NCI-H1417 treated with DMSO at 0.1 percent for 48 hours (cell line): ENCODE data around the gene LSAMP.
A peak's percentile ranks its signal among the peaks of the same experiment; 100 is the strongest.
"Not testable (repeated sequence)": the region's sequence is repeated elsewhere in the genome, so short reads cannot be mapped to it uniquely, and the experiment has no call there.

ENCODE experiments used
- DNase-seq: peaks from one replicate; lab custom pipeline; 2025; lab: John Stamatoyannopoulos, UW

The LSAMP gene

DNA sequence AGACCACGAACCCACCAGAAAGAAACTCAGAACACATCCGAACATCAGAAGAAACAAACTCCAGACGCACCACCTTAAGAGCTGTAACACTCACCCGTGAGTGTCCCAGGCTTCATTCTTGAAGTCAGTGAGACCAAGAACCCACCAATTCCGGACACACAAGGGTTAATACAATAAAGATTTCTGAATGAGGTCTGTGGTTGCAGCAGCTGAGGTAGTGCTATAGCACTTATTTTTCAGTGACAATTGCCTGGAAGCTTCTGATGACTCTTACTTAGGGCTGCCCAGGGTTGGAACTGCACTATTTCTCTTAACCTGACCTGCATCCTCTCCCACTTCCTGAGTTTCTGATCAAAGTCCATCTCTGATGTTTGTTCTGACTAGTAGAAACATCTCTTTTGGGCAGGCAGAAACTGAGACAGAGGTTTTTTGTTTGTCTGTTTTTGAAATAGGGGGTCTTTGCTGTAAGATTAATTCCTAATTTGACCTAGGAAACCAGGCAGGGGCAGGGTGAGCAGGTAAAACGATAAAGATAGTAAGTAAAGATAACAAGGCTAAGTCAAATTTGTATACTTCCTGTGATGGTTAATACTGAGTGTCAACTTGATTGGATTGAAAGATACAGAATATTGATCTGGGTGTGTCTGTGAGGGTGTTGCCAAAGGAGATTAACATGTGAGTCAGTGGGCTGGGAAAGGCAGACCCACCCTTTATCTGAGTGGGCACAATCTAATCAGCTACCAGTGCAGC is 652.9 kb downstream of the LSAMP start:
- DNase-seq, result no peak

DNA sequence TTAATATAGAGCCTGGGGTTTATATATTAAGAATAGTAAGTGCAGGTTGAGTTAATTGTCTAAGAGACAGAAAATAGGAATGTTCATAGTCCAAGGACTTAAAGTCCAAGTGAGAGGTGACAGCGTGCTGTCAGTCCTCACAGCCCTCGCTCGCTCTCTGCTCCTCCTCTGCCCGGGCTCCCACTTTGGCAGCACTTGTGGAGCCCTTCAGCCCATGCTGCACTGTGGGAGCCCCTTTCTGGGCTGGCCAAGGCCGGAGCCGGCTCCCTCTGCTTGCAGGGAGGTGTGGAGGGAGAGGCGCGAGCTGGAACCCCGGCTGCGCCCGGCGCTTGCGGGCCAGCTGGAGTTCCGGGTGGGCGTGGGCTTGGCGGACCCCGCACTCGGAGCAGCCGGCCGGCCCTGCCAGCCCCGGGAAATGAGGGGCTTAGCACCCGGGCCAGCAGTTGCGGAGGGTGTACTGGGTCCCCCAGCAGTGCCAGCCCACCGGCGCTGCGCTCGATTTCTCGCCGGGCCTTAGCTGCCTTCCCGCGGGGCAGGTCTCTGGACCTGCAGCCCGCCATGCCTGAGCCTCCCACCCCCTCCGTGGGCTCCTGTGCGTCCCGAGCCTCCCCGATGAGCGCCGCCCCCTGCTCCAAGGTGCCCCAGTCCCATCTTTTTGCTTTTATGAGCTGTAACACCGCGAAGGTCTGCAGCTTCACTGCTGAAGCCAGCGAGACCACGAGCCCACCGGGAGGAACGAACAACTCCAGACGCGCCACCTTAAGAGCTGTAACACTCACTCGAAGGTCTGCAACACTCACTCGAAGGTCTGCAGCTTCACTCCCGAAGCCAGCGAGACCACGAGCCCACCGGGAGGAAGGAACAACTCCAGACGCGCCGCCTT is 653.8 kb downstream of the LSAMP start:
- DNase-seq, result not testable (repeated sequence)

DNA sequence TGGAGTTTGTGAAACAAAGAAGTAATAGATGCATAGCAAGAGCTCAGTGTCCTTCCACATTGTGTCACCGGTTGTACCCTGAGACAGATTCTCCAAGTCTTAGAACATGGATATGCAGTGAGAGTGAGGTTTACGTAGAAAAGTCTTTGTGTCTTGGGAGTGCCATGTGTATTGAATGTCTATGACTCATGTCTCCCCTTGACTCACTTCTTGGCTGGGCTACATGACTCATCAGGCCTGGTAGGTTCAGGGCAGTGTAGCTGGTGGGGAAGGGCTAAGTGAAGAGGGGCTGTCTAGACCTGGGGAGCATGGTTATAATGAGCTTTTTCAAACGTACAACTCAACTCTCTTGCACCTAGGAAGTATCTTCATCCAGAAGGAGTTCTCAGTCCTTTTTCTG is 654.5 kb downstream of the LSAMP start:
- no peak for DNase-seq

DNA sequence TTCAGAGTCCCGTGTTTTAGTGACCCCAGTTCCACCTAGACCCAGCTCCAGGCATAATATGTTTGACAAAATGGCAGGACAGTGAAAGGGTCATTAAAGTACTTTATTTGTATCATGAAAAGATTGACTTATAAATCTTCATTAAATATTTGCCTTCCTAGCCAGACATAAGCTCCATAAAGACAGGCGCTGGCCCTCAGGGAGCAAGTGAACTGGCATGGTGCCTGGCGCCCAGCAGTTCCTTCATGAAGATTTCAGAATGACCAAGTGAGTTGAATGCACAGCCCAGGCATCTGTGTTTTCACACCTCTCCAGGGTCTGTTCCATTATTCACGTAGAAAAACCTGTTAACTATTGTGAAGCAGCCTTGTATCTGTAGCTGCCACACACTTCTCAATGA is 655.8 kb downstream of the LSAMP start:
- no peak for DNase-seq

DNA sequence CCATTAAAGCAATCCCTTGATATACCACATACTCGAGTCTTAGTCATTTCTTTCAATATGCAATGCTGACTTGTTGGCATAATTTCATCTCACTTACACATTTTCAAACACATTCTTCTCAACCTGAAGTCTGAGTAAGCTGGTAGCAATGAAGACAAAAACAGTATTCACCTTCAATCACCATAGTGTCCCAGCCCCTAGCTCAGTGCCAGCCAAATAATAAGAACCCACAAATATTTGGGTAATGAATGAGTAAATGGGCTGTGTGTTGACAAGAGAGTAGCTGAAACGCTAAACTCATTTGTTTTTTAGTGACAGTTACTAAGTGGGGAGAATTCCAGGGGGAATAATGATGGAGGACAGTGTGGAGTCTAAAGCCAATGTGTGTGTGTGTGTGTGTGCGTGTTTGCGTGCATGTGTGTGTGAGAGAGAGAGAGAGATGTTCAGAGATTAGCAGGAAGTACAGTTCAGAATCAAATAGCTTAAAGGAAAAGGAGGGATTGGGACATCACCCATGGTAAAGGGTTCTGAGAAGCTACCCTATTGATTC is 656.3 kb downstream of the LSAMP start:
- DNase-seq, result no peak

DNA sequence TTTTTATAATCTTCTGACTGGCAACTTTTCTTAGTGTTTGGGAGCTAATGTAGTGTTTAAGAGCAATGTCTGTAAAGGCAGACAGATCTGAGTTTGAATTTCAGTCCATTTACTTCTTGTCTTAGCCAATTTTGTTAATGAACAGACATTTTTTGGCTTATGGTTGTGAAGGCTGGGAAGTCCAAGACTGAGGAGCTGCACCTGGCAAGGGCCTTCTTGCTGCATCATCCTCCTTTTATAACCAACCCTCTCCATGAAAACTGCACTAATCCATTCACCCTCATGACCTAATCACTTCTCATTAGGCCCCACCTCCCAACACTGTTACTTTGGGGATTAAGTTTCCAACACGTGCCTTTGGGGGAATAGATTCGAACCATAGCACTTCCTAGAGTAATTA is 657.5 kb downstream of the LSAMP start:
- DNase-seq, result no peak

DNA sequence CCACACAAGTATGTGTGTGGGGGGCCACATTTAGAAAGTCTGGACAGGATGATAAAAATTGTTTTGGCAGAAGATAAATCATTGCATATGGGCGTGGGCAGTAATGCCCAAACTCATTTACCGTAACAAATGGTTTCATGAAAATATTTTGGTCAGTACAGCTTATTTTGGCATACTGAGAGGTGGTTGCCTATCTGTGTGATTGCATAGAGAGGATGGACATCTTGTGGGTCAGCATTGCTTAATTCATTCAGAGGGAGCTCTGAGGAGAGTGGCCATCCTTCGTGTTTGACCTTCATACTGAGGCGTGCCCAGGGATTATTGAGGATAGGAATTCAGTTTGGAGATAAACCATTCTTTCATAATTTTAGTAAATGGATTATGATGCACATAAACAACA is 659.5 kb downstream of the LSAMP start:
- DNase-seq, result no peak

DNA sequence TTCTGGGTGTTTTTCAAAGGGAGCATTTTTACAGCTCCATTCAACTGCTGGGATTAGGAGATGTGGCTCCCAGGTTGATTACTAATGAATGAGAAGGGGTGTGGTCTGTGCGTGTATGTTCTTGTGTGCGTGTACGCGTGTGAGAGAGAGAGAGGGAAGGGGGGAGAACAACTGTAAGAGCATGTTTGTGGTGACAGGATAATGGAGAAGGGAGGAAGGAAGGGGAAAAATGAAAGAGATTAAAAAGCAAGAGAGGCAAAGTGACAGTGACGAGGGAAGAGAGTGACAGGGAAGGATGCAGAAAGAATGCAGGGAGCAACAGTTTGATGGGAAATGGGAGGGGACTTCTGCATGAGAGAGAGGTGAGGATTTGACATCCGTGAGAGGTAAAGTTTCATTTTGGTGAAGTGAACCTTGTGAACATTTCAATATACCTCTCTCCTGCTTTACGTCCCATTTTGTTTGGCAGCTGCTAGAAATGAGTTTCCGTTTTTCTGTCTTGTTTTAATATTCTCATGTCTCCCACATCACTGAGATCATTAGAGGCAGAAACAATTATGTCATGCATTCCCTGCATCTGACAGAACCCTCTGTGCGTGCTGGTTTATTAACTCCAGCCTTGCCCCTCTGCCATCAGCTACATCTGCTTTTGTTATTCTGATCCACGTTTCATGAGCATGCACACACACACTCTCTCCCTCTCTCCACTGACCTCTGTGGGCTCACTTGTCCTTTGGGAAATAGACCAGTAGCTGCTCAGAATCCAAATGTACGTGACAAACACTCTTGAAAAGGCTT is 660.3 kb downstream of the LSAMP start:
- no peak for DNase-seq

DNA sequence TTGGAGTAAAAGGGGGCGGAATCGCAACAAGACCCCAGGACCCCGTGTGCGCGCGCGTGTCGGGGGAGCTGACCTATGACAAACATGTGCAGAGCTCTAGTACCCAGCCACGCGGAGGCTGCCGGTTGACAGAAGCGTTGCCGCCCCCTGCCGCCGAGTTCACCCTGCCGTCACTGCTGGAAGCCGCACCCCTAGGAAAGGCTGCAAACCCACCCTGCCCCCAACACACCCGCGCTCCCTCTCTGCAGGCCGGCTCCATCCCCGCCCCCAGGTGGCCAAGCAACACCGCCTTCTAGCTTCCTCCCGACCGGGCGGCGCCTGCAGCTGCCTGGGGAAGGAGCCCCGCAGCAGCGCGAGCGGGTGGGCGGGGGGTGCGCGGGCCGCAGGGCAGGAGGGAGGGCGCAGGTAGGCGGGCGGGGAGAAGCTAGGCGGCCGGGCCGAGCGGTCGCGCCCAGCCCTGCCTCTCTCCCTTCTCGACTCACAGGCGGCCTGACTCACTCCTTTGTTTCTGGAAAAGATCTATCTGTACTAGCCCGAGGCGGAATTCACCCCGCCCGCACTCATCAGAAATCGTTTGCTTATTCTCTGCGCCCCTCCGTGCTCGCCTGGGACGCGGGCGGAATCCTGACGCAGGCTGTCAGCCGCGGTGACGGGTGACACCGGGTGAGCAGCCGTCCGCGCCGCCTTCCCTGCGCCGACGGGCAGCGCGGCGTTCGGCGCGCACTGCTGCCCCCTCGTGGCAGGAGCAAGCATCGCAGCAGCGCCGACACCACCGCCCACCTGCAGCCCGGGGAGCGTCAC is 661.1 kb downstream of the LSAMP start:
- DNase-seq, result peak; percentile 86

DNA sequence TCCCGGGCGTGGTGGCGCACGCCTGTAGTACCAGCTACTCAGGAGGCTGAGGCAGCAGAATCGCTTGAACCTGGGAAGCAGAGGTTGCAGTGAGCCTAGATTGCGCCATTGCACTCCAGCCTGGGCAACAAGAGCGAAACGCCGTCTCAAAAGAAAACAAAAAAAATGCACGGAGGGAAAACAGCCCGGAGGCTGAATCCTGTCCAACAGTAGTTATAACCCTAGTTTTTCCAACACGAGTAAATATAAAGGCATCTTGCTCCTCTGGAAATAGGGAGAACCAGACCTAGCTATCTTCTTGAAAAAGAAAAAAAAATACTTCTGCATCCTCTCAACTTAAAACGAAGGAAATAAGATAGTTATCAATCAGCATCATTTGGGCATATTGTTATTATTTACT is 661.9 kb downstream of the LSAMP start:
- DNase-seq, result not testable (repeated sequence)

DNA sequence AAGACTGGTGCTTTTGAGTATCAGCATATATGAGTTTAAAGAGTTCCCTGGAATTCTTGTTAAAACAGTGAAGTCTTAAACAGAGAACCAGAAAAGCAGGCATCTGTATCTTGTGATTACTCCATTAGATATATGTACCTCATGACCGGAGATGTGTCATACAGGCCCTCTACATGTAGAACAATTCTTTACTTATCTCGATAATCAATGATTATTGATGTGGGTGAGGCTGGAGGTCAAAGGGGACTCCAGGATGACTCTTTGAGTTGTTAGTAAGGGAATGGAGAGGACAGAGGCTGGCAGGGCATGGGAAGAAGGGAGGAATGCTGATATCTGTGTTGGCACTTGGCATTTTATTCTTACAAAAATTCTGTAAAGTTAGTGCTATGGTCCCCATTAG is 666.3 kb downstream of the LSAMP start:
- DNase-seq, result no peak

DNA sequence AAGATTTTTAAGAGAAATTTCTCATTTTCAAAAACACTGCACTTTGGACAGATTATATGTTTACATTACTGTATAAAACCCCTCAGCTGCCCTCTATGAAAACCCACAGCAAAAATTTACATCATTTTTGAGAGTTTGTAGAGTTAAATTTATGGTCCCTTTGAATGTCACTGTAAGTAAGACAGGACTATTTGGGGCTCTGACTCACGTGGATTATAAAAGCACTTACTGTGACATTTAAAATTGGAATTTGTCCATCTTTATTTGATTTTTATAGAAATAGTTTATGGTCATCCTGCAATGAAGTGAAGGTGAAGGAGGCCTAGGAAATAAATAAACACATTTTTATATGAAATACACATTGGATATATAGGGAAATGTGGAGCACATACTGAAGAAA is 672.3 kb downstream of the LSAMP start:
- DNase-seq, result no peak

DNA sequence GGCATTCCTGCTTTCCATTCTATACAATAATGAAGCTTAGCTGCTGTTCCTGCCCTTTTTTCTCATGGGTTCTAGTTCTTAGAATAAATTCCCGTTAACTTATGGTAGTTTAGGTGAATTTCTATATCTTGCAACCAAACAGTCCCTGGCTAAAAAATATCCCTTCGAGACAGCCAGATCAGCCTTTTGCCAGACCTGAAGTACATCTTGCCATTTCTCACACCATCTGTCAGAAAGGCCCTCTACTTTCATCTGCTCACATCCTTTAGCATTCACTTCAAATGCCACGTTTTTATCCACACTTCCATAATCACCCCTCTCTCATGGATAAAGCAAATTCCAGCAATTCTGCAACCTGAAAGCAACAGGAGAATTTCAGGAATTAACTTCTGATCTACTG is 676.6 kb downstream of the LSAMP start:
- DNase-seq, result no peak

DNA sequence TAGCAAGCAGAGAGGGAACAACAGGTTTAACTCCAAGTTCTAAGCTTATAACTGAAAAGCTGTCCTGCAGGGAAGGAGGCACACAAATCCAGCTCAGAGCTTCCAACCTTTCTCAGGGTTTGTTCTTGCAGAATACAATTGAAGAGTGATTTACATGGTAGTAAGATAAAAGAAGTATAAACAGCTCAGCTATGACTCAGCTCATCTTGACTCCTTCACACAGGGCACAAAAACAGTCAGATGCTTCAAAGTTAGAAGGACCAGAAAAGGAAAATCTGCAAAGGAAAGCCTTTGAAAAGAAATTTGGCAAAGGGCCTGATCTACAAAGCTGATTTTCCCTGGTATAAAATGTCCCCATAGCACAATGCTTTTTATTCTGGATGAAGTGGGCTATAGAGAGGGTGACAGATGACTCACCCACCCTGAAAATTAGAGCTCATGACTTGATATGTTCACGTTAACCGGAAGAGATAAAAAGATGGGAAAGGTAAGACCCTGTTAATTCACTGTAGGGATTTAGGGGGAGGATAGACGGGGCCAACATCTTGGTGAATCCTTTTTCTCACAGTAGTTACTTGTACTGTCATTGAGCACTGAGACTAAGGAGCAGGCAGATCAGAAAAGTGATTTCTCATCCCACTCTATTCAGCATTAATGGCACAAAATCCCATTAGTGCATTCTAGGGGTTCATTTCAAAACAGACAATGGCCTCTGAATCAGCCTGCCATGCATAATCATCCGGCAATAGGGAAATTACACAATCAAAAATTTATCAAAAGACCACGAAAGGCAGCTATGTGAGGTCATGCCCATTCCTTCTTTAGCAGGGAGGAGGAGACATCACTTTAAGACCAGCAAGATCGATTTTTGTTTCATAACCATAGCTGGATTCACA is 678.5 kb downstream of the LSAMP start:
- DNase-seq, result no peak

DNA sequence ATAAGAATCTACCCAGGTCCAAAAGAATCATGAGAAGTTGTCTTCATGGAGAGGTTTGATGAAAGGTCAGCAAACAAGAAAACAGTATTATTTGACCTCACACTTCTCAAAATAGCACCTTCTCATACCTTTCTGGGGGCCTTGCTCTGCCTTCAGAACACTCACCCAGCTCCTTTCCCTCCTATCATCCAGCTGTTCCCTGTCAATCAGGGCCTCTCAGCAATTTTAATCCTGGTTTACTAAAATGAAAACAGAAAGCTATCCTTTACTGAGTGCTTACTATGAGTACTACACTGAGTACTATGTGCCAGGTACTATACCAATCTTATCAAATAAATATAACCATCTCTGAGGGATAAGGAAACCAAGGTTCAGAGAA is 683.4 kb downstream of the LSAMP start:
- no peak for DNase-seq

DNA sequence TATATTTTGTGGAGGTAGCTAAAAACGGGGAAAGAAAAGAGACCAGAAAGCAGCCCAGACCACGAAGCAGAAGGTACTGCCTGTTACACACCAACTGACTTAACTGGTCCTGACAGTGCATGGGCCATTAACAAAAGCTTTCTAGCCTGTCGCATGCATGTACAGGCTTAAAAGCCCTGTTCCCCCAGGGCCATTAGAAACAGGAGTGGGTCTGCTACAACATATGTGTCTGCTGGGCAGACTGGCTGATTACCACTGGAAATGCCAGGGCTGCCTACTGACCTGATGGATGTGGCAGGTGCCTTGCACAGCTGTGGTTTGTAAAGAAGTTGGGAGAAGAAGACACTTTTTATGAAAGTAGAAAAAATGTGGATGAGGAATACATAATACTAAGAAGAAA is 684.6 kb downstream of the LSAMP start:
- DNase-seq, result no peak

DNA sequence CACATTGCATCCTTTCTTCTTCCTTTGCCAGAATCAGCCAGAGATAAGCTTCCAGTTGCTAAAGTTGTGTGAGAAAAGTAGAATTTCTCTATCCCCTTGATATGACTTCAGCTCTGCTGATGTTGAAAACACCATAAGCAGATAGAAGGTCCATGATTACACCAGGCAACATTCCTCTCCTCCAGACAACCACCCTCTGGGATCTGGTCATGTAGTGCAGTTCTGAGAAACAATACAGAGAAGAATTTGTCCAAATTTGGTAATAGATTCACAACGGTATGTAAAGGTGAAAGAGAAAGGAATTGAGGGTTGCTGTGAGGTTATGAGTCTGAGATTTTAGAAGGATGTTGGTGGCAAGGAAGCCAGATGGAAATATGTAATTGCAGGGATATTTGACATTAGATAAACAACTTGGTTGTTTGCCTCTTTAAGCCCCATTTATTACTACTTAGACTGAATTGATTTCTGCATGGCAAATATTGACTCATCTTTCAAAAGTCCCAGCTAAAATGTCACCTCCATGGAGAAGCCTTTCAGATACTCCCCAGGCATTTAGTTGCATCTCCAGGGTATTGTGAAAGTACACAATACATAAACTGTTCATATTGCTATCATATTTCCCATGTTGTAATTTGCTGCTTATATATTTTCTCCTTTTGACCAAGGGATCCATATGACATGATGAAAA is 687.1 kb downstream of the LSAMP start:
- DNase-seq, result peak; percentile 82

DNA sequence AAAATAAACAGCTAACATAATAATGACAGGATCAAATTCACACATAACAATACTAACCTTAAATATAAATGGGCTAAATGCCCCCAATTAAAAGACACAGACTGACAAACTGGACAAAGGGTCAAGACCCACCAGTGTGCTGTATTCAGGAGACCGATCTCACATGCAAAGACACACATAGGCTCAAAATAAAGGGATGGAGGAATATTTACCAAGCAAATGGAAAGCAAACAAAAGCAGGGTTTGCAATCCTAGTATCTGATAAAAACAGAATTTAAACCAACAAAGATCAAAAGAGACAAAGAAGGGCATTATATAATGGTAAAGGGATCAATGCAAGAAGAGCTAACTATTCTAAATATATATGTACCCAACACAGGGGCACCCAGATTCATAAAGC is 692.3 kb downstream of the LSAMP start:
- DNase-seq, result not testable (repeated sequence)
